B cell (primary cell): ENCODE measurements around the gene RILP. TPM values are rescaled to one million over a fixed set of nuclear protein-coding genes. Genes with fewer than 3 reads are reported as not detected.

Experiments used
- ATAC-seq: fragments of 200-7000 bp; cut with Tn5 transposase; one replicate; pipeline ENCODE4 v1.10.0; 2021; ENCODE audit warnings: low read depth, mild to moderate bottlenecking, moderate number of reproducible peaks, moderate library complexity
- CTCF ChIA-PET: fragments of 350-600 bp; sonication (Branson Sonifier 250); formaldehyde crosslinking; loops from one replicate; lab custom pipeline; 2021; ENCODE audit warnings: antibody characterized with exemption, inconsistent platforms; lab: Charles Lee
- POLR2A ChIA-PET: fragments of 350-600 bp; sonication (Branson Sonifier 250); formaldehyde crosslinking; loops from one replicate; lab custom pipeline; 2021; ENCODE audit warnings: antibody characterized with exemption; lab: Charles Lee
- DNase-seq: peaks from one replicate; pipeline ENCODE4 v3.0.0; 2013
- H2AFZ ChIP-seq: 2 replicates; pipeline ENCODE4 v1.6.1; 2012; ENCODE audit warnings: mild to moderate bottlenecking, low read depth, low read length; ENCODE audit not compliant: insufficient read depth, poor library complexity, severe bottlenecking
- H3K27ac ChIP-seq, 2 donors: 1 replicate in 1 of 2; 2 replicates in 1 of 2; pipeline ENCODE4 v1.5.1; 2012 to 2013; ENCODE audit warnings: low read length in 2 of 2, mild to moderate bottlenecking in 2 of 2, moderate library complexity in 1 of 2
- H3K27me3 ChIP-seq, 4 experiments: fragments of 200-600 bp in 1 of 4; sonication (generic) in 1 of 4; replicated peaks in 1 of 4; 1 replicate in 2 of 4; 2 replicates in 2 of 4; pipeline versions ENCODE4 v1.6.1 to v1.7.0; 2013 to 2016; ENCODE audit warnings: low read length in 3 of 4, mild to moderate bottlenecking in 2 of 4, mixed read lengths in 1 of 4, moderate library complexity in 1 of 4; ENCODE audit not compliant: insufficient read depth in 4 of 4, control insufficient read depth in 3 of 4; ENCODE audit errors: control extremely low read depth in 1 of 4
- H3K36me3 ChIP-seq, 2 experiments: replicated peaks in 1 of 2; 1 replicate in 1 of 2; 2 replicates in 1 of 2; pipeline versions ENCODE4 v1.6.1 to v1.7.1; 2013; ENCODE audit warnings: low read length in 1 of 2; ENCODE audit not compliant: insufficient read depth in 2 of 2, control insufficient read depth in 1 of 2; ENCODE audit errors: control extremely low read depth in 1 of 2, extremely low read depth in 1 of 2
- H3K4me1 ChIP-seq, 2 donors: fragments of 200-600 bp in 1 of 2; sonication (generic) in 1 of 2; 1 replicate in 1 of 2; 2 replicates in 1 of 2; pipeline versions ENCODE4 v1.5.1 to v1.6.1; 2013 to 2017; ENCODE audit warnings: low read length in 2 of 2; ENCODE audit not compliant: control insufficient read depth in 2 of 2, insufficient read depth in 2 of 2
- H3K4me2 ChIP-seq: replicated peaks from 2 replicates; pipeline ENCODE3; 2012; ENCODE audit warnings: mild to moderate bottlenecking, low read depth, low read length; ENCODE audit not compliant: poor library complexity, severe bottlenecking
- H3K4me3 ChIP-seq, 5 experiments: fragments of 200-600 bp in 1 of 5; sonication (generic) in 1 of 5; 1 replicate in 3 of 5; 2 replicates in 2 of 5; pipeline versions ENCODE4 v1.5.1 to v1.7.0; 2011 to 2016; ENCODE audit warnings: low read length in 4 of 5, mild to moderate bottlenecking in 4 of 5, low read depth in 2 of 5, control low read depth in 1 of 5, moderate library complexity in 1 of 5; ENCODE audit not compliant: insufficient read depth in 1 of 5; ENCODE audit errors: control extremely low read depth in 1 of 5, extremely low read depth in 1 of 5
- H3K79me2 ChIP-seq: fragments of 200-600 bp; sonication (generic); one replicate; pipeline ENCODE4 v1.6.0; 2016; ENCODE audit warnings: low read length; ENCODE audit not compliant: control insufficient read depth, insufficient read depth
- H3K9ac ChIP-seq: fragments of 200-600 bp; sonication (generic); 2 replicates; pipeline ENCODE4 v1.6.1; 2017; ENCODE audit warnings: mild to moderate bottlenecking, low read length, moderate library complexity
- H3K9me3 ChIP-seq, 3 donors: one replicate each; pipeline versions ENCODE4 v1.6.1 to v1.7.1; 2013; ENCODE audit warnings: low read length in 2 of 3; ENCODE audit not compliant: control insufficient read depth in 2 of 3, insufficient read depth in 1 of 3; ENCODE audit errors: control extremely low read depth in 1 of 3
- H4K20me1 ChIP-seq: 2 replicates; pipeline ENCODE4 v1.6.0; 2012; ENCODE audit warnings: mild to moderate bottlenecking, low read length; ENCODE audit not compliant: insufficient read depth, control insufficient read depth, poor library complexity, severe bottlenecking
- H3K27ac Mint-ChIP-seq: one replicate; pipeline ENCODE4 v1.8.0; 2021; ENCODE audit warnings: mixed read lengths
- H3K27me3 Mint-ChIP-seq: one replicate; pipeline ENCODE4 v1.8.0; 2021; ENCODE audit warnings: mixed read lengths
- H3K4me1 Mint-ChIP-seq: one replicate; pipeline ENCODE4 v1.8.0; 2021; ENCODE audit warnings: mixed read lengths
- H3K4me3 Mint-ChIP-seq: one replicate; pipeline ENCODE4 v1.8.0; 2021; ENCODE audit warnings: mixed read lengths
- H3K9me3 Mint-ChIP-seq: one replicate; pipeline ENCODE4 v1.8.0; 2022; ENCODE audit warnings: mixed read lengths; ENCODE audit not compliant: insufficient read depth
- EZH2 ChIP-seq: IDR thresholded peaks from 2 replicates; pipeline ENCODE4 v1.6.1; 2012; ENCODE audit warnings: borderline replicate concordance, low read depth, mild to moderate bottlenecking, moderate library complexity, low read length; ENCODE audit not compliant: insufficient read depth, poor library complexity, severe bottlenecking
- WGBS: methylation state at CpG from one replicate; pipeline ENCODE4 v1.1.5; 2013; ENCODE audit warnings: missing lambda C conversion rate; ENCODE audit not compliant: insufficient coverage; 5-methylcytosine and 5-hydroxymethylcytosine counted together
- intact Hi-C: fragments of 100-400 bp; cut with micrococcal nuclease; formaldehyde crosslinking; loops from one replicate; pipeline ENCODE4 v1.10.0; 2022
- polyA plus RNA-seq: library from polyadenylated mRNA; depleted of rRNA; stranded (reverse); fragments of >200 nt; gene quantifications from 2 replicates; pipeline ENCODE4 v1.2.3, GENCODE V29; 2012
- total RNA-seq, 2 donors: library from RNA; stranded (reverse); fragments of 120-200 nt in 1 of 2; gene quantifications; 1 replicate in 1 of 2; 2 replicates in 1 of 2; pipeline versions ENCODE4 v1.2.3 to v1.2.4, GENCODE V29; 2013 to 2022
- TF ChIP-seq, protein P1 (sequence below): fragments of 200-600 bp; IDR thresholded peaks from one replicate; pipeline ENCODE4 v1.8.0; 2022; ENCODE audit warnings: antibody characterized with exemption, mild to moderate bottlenecking

Gene RILP
- total and polyA plus RNA-seq, 2 donors (not counting 1 experiment from before 2014, with no cell fraction given) = 1.1 to 7.0 TPM

DNA sequence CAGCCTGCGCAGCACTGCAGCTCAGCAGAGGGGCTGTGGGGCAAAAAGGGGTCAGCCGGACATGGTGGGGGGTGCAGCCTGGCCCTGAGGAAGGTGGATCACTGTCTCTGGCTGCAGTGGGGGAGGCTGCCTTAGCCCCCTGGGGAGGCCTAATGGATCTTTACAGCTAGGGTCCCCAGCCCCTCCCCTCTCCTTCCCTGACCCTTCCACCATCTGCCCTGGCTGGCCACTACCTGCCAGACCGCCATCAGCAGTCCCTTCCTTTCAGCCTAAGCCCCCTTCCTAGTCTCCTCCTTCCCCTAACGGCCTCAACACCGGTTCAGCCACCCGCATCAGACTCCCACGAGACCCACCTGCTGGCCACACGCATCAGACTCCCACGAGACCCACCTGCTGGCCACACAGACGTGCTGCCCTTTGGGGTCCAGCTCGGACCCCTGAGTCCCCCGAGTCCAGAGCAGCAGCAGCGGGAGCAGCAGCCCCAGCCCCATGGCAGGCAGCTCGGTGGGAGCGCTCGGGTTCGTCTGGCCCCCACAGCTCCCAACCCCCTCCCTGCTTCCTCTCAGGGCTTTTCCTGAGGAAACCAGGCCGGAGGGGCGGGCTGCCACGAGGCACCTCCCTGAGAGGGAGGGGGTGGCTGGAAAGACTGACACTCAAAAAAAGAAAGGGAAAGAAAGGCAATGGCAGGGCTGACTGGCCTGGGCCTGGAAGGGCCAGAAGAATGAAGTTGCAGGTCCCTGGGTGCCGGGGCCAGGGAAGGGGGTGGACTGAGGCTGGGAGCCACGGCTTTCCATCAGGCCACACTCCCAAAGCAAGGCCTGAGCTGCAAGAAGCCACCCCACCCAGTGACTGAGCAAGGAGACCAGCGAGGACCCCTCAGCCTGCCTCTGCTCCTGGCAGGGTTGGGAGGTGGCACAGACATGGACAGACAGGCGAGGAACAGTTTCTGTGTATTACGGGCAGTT is 4.2 kb downstream of the RILP start, which contains the start of gene SCARF1:
TSS of gene SCARF1 (minus strand) at position 526 of the 965 bp plus-strand sequence. CDS start at position 491, 35 bp downstream.
- Mint-ChIP-seq H3K9me3 (no peaks in the 10 kb centered on the region), H3K4me3 (peak within 1 kb of the TSS; percentile 91), H3K27me3 (no peaks in the 10 kb centered on the region), H3K4me1 (peaks cover 32% of the 10 kb centered on the region), H3K27ac (peak within 1 kb of the TSS; percentile 91)
- Histone ChIP-seq H3K79me2 (no peaks in the 10 kb centered on the region), H3K9me3 (peaks cover 0 to 5% (median 0%) of the 10 kb centered on the region in 3 donors), H2AFZ (no peak within 1 kb of the TSS), H3K4me2 (peak within 1 kb of the TSS; percentile 99), H3K27me3 (peaks cover 0 to 3% (median 0%) of the 10 kb centered on the region in 4 experiments), H4K20me1 (peaks cover 7% of the 10 kb centered on the region), H3K4me3 (no peak within 1 kb of the TSS), H3K9ac (no peak within 1 kb of the TSS), H3K36me3 (peaks cover 0 to 4% of the 10 kb centered on the region in 2 experiments), H3K4me1 (peaks cover 32 to 41% of the 10 kb centered on the region in 2 donors), H3K27ac (no peak within 1 kb of the TSS)
- no peak for DNase-seq
- ChIA-PET CTCF (interaction anchor here (0.6 to 7.8 kb wide), 5 partner anchors 16 to 280 kb away, joined by 3 to 135 read pairs (median 4); partner anchors contain the start of genes PITPNA and SLC43A2), POLR2A (interaction anchor here (0.6 to 3.1 kb wide), 6 partner anchors 14 to 126 kb away, joined by 3 to 29 read pairs (median 6); partner anchors contain the start of gene SLC43A2)
- ATAC-seq = no peak
- WGBS = 26% methylated on average over 18 of the region's 25 CpGs
- intact Hi-C loops = loop anchor here (5.0 kb wide), 2 partner anchors 128 to 388 kb away; partner anchors contain the start of gene INPP5K
- TF ChIP-seq, protein P1, sequence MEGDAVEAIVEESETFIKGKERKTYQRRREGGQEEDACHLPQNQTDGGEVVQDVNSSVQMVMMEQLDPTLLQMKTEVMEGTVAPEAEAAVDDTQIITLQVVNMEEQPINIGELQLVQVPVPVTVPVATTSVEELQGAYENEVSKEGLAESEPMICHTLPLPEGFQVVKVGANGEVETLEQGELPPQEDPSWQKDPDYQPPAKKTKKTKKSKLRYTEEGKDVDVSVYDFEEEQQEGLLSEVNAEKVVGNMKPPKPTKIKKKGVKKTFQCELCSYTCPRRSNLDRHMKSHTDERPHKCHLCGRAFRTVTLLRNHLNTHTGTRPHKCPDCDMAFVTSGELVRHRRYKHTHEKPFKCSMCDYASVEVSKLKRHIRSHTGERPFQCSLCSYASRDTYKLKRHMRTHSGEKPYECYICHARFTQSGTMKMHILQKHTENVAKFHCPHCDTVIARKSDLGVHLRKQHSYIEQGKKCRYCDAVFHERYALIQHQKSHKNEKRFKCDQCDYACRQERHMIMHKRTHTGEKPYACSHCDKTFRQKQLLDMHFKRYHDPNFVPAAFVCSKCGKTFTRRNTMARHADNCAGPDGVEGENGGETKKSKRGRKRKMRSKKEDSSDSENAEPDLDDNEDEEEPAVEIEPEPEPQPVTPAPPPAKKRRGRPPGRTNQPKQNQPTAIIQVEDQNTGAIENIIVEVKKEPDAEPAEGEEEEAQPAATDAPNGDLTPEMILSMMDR = no peak
- TF ChIP-seq EZH2 = no peak
